GM23248 (cell line): Measurements from ENCODE around the gene PGP. TPM values are rescaled to one million over a fixed set of nuclear protein-coding genes. Genes with fewer than 3 reads are reported as not detected.

Source experiments
- DNase-seq: peaks from one replicate; pipeline ENCODE4 v3.0.0-alpha.2; 2015
- H2AFZ ChIP-seq: fragments of 200-600 bp; sonication (generic); 2 replicates; pipeline ENCODE4 v1.6.1; 2016; ENCODE audit warnings: antibody characterized with exemption
- H3F3A ChIP-seq: fragments of 200-600 bp; sonication (generic); 2 replicates; pipeline ENCODE4 v1.6.1; 2016; ENCODE audit warnings: mild to moderate bottlenecking, antibody characterized with exemption, mixed run types; ENCODE audit not compliant: insufficient read depth
- H3K27ac ChIP-seq: fragments of 200-600 bp; sonication (generic); 2 replicates; pipeline ENCODE4 v1.5.1; 2016; ENCODE audit warnings: mild to moderate bottlenecking
- H3K27me3 ChIP-seq: fragments of 200-600 bp; sonication (generic); replicated peaks from 2 replicates; pipeline ENCODE4 v1.6.1; 2016; ENCODE audit warnings: mild to moderate bottlenecking; ENCODE audit not compliant: insufficient read depth
- H3K36me3 ChIP-seq: fragments of 200-600 bp; sonication (generic); 2 replicates; pipeline ENCODE4 v1.6.1; 2016; ENCODE audit warnings: low read depth, mild to moderate bottlenecking
- H3K4me1 ChIP-seq: fragments of 200-600 bp; sonication (generic); 2 replicates; pipeline ENCODE4 v1.6.1; 2016; ENCODE audit warnings: mild to moderate bottlenecking; ENCODE audit not compliant: insufficient read depth
- H3K4me2 ChIP-seq: fragments of 200-600 bp; sonication (generic); one replicate; pipeline ENCODE4 v1.6.1; 2016; ENCODE audit warnings: mild to moderate bottlenecking; ENCODE audit not compliant: unreplicated experiment
- H3K4me3 ChIP-seq: fragments of 200-600 bp; sonication (generic); 2 replicates; pipeline ENCODE4 v1.5.1; 2016; ENCODE audit warnings: mild to moderate bottlenecking
- H3K79me2 ChIP-seq: fragments of 200-600 bp; sonication (generic); 2 replicates; pipeline ENCODE4 v1.6.1; 2016; ENCODE audit warnings: mild to moderate bottlenecking; ENCODE audit not compliant: insufficient read depth
- H3K9ac ChIP-seq: fragments of 200-600 bp; sonication (generic); 2 replicates; pipeline ENCODE4 v1.6.1; 2016; ENCODE audit warnings: mild to moderate bottlenecking
- H3K9me2 ChIP-seq: fragments of 200-600 bp; sonication (generic); 2 replicates; pipeline ENCODE4 v1.6.1; 2016; ENCODE audit warnings: mixed run types, mild to moderate bottlenecking, moderate library complexity; ENCODE audit not compliant: insufficient read depth
- H3K9me3 ChIP-seq: fragments of 200-600 bp; sonication (generic); one replicate; pipeline ENCODE4 v1.6.1; 2017; ENCODE audit warnings: low read depth
- H4K20me1 ChIP-seq: fragments of 200-600 bp; sonication (generic); 2 replicates; pipeline ENCODE4 v1.6.0; 2016; ENCODE audit not compliant: insufficient read depth
- EZH2 ChIP-seq: fragments of 200-600 bp; sonication (generic); IDR thresholded peaks from 2 replicates; pipeline ENCODE4 v1.6.1; 2018; ENCODE audit warnings: antibody characterized with exemption, mild to moderate bottlenecking; ENCODE audit not compliant: insufficient read depth, poor library complexity, severe bottlenecking
- EZH2phosphoT487 ChIP-seq: fragments of 200-600 bp; sonication (generic); IDR thresholded peaks from 2 replicates; pipeline ENCODE4 v1.6.1; 2018; ENCODE audit warnings: antibody characterized with exemption, moderate library complexity, mild to moderate bottlenecking, low read depth; ENCODE audit not compliant: insufficient read depth
- WGBS, 2 experiments: methylation state at CpG; one replicate each; pipeline ENCODE4 v1.1.6; 2015 to 2017; ENCODE audit warnings: low lambda C conversion rate in 2 of 2, low coverage in 1 of 2; ENCODE audit errors: missing lambda C conversion rate in 2 of 2; 5-methylcytosine and 5-hydroxymethylcytosine counted together
- in situ Hi-C: fragments of 300-500 bp; cut with MboI; formaldehyde crosslinking; loops from 2 replicates; pipeline ENCODE4 v1.15.0; 2020
- polyA plus RNA-seq: library from polyadenylated mRNA; unstranded; fragments of >200 nt; fragmentation: Nextera tagmentation; extraction: Ambion mirVana; gene quantifications from 2 replicates; pipeline ENCODE4 v1.2.1, GENCODE V29; 2016
- total RNA-seq: library from RNA; depleted of rRNA; stranded (reverse); fragments of >200 nt; shearing (Covaris generic); gene quantifications from 2 replicates; pipeline ENCODE4 v1.2.3, GENCODE V29; 2014

The PGP gene
- total and polyA plus RNA-seq, 2 experiments from 2014 or later, result 10.1 to 25.5 TPM

- H3K36me3 ChIP-seq, result peaks cover 6% of the 10 kb centered on the region; the same call in 1 of the 2 replicates
These were observed 24.4 kb upstream of the PGP start for GRCh38 chr16:2238838-2239675.

DNA sequence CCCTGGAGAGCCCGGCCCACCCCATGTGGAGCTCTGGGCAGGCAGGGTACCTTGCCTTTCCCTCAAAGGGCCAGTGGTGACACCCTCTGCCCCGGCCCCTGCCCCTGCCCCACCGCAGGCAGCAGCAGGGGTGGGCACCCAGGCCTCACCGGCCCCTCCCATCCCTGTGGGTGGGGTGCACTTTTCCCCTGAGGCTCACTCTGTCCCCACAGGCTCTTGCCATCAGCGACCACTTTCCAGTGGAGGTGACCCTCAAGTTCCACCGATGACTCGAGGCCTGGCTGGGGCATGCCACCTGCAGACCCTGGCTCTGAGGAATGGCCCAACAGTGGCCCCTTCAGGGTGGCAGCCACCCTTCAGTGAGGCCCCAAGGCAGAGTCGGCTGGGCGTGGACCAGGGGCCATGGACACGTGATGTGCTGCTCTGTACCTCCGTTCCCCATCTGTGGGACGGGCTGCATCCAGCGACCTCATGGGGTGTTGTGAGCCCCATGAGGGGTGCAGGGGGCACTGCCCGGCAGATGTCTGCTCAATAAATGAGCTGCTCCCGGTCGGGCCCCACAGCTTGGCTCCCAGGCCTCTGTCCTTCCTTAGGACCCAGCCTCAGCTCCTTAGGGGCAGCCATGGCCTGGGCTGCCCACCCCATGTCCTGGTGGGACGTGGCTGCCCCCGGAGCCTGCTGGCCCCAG, 23.7 kb upstream of the PGP start:
- Histone ChIP-seq H3K9me3 (no peaks in the 10 kb centered on the region), H3K27me3 (no peaks in the 10 kb centered on the region), H3K9ac (no peak overlapping the region), H3K4me2 (no peak overlapping the region), H2AFZ (no peak overlapping the region), H3K79me2 (no peaks in the 10 kb centered on the region), H3K4me3 (no peak overlapping the region), H3K36me3 (peaks cover 6% of the 10 kb centered on the region; the same call in 1 of the 2 replicates), H3K9me2 (no peaks in the 10 kb centered on the region), H3F3A (no peaks in the 10 kb centered on the region), H3K4me1 (no peaks in the 10 kb centered on the region), H3K27ac (no peak overlapping the region), H4K20me1 (no peaks in the 10 kb centered on the region)
- DNase-seq, result no peak
- 82 to 84% methylated on average over 14 to 15 of the region's 18 CpGs for WGBS, 2 experiments
- in situ Hi-C loops, result no loop called here
- no peak for TF ChIP-seq EZH2
- TF ChIP-seq EZH2phosphoT487, result no peak

More at GRCh38 chr16:2238838-2239675, 24.4 kb upstream of the PGP start:
- no peaks in the 10 kb centered on the region for H3K4me1 ChIP-seq
- DNase-seq, result peak; percentile 32
- H4K20me1 ChIP-seq, result no peaks in the 10 kb centered on the region
- H3K27ac ChIP-seq, result no peak overlapping the region
- no peak overlapping the region for H3K4me2 ChIP-seq
- in situ Hi-C loops, result no loop called here
- no peaks in the 10 kb centered on the region for H3K9me3 ChIP-seq
- H3K9me2 ChIP-seq, result no peaks in the 10 kb centered on the region
- TF ChIP-seq EZH2phosphoT487, result no peak
- TF ChIP-seq EZH2, result no peak
- no peak overlapping the region for H3K4me3 ChIP-seq
- no peak overlapping the region for H2AFZ ChIP-seq
- H3K27me3 ChIP-seq, result no peaks in the 10 kb centered on the region
- 68 to 72% methylated on average over 12 to 15 of the region's 15 CpGs for WGBS, 2 experiments
- no peaks in the 10 kb centered on the region for H3K79me2 ChIP-seq
- no peaks in the 10 kb centered on the region for H3F3A ChIP-seq
- H3K9ac ChIP-seq, result no peak overlapping the region

GRCh38 chr16:2237493-2238149, 23.0 kb upstream of the PGP start:
- Histone ChIP-seq H3K79me2 (no peaks in the 10 kb centered on the region), H4K20me1 (no peaks in the 10 kb centered on the region), H3K9me3 (no peaks in the 10 kb centered on the region), H3K4me1 (no peaks in the 10 kb centered on the region), H3F3A (no peaks in the 10 kb centered on the region), H3K4me3 (no peak overlapping the region), H2AFZ (no peak overlapping the region), H3K36me3 (peaks cover 5% of the 10 kb centered on the region; the same call in 1 of the 2 replicates), H3K9ac (no peak overlapping the region), H3K9me2 (no peaks in the 10 kb centered on the region), H3K27me3 (no peaks in the 10 kb centered on the region), H3K27ac (no peak overlapping the region), H3K4me2 (no peak overlapping the region)
- WGBS, 2 experiments, result 68 to 80% methylated on average over 37 to 57 of the region's 65 CpGs
- no peak for TF ChIP-seq EZH2
- no peak for TF ChIP-seq EZH2phosphoT487
- DNase-seq, result no peak
- in situ Hi-C loops, result no loop called here

- no peaks in the 10 kb centered on the region for H3K9me2 ChIP-seq
- H3K4me1 ChIP-seq, result no peaks in the 10 kb centered on the region
- no peaks in the 10 kb centered on the region for H3K79me2 ChIP-seq
- no peak overlapping the region for H2AFZ ChIP-seq
- no peaks in the 10 kb centered on the region for H3K9me3 ChIP-seq
- peak overlapping the region; percentile 53 for H3K4me3 ChIP-seq
- no peaks in the 10 kb centered on the region for H3K27me3 ChIP-seq
- no peak for DNase-seq
- peaks cover under 1% of the 10 kb centered on the region; the same call in 1 of the 2 replicates for H3K36me3 ChIP-seq
- TF ChIP-seq EZH2phosphoT487 (no peak), EZH2 (no peak)
- in situ Hi-C loops, result no loop called here
- WGBS, 2 experiments, result 5 to 10% methylated on average over 22 to 38 of the region's 40 CpGs
- H3K27ac ChIP-seq, result no peak overlapping the region
- H4K20me1 ChIP-seq, result no peaks in the 10 kb centered on the region
- H3K4me2 ChIP-seq, result peak overlapping the region; percentile 53
- no peaks in the 10 kb centered on the region for H3F3A ChIP-seq
- H3K9ac ChIP-seq, result peak overlapping the region; percentile 9; the same call in 1 of the 2 replicates
These were observed 22.5 kb upstream of the PGP start for GRCh38 chr16:2237102-2237482.
